ENCODE data around the gene ELOVL5. TPM values are rescaled to one million over a fixed set of nuclear protein-coding genes. Genes with fewer than 3 reads are reported as not detected.

Gene ELOVL5
- total and polyA plus RNA-seq, 2 donors from 2014 or later, result 20.5 to 42.0 TPM

DNA sequence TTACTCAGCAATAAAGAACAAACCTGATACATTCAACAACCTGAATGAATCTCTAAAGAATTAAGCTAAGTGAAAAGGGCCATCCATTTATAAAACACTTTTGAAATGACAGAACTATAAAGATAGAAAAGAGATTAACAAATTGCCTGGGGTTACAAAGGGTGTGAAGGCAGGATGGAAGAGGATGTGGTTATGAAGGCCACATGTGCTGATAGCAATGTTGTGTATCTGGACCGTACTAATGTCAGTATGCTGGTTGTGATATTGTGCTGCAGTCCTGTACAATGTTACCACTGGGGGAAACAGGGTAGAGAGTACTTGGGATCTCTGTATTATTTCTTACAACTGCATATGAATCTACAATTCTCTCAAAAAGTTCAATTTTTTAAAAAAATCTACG is 36.4 kb downstream of the ELOVL5 start:
- no peak for DNase-seq
- TF ChIP-seq CTCF (IDR thresholded peaks at IDR 0.05; ENCODE audit: borderline replicate concordance, extremely low read depth, insufficient read depth), result no peak
- peaks cover 0 to 2% (median under 1%) of the 10 kb centered on the region in 3 donors for H3K4me1 ChIP-seq (ENCODE audit: control insufficient read depth in 2 of 3, insufficient read depth in 2 of 3, low read depth in 1 of 3, low read length in 3 of 3)
- no peak for FAIRE-seq
- no peaks in the 10 kb centered on the region for H3K27me3 ChIP-seq (ENCODE audit: control insufficient read depth, insufficient read depth, low read length)
- H3K27ac ChIP-seq (ENCODE audit: low read depth in 2 of 2, low read length in 2 of 2), result no peak overlapping the region
- intact Hi-C loops (cut with DNase I), result no loop called here
- H3K4me3 ChIP-seq (ENCODE audit: low read length in 3 of 3), result no peak overlapping the region
- H3K9ac ChIP-seq (ENCODE audit: low read length in 3 of 3), result no peak overlapping the region
- no peaks in the 10 kb centered on the region for H3K9me3 ChIP-seq (ENCODE audit: control insufficient read depth in 2 of 3, insufficient read depth in 1 of 3, low read length in 3 of 3)
- no peaks in the 10 kb centered on the region for H3K36me3 ChIP-seq (ENCODE audit: control insufficient read depth in 2 of 3, insufficient read depth in 3 of 3, low read length in 3 of 3)

DNA sequence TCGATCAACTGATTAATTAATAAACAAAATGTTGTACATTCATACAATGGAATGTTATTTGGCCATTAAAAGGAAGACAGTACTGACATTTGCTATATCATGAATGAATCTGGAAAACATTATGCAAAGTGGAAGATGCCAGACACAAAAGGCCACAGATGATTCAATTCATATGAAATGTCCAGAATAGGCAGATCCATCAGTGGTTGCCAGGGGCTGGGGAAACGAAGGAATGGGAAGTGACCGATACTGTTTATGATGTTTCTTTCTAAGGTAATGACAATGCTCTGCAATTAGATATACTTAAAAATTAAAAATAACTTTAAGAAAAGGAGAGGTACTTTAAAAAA is 37.2 kb downstream of the ELOVL5 start:
- H3K4me3 ChIP-seq (ENCODE audit: low read length in 3 of 3), result no peak overlapping the region
- no peak overlapping the region for H3K27ac ChIP-seq (ENCODE audit: low read depth in 2 of 2, low read length in 2 of 2)
- no peak overlapping the region for H3K9ac ChIP-seq (ENCODE audit: low read length in 3 of 3)
- FAIRE-seq, result no peak
- H3K27me3 ChIP-seq (ENCODE audit: control insufficient read depth, insufficient read depth, low read length), result no peaks in the 10 kb centered on the region
- no peaks in the 10 kb centered on the region for H3K36me3 ChIP-seq (ENCODE audit: control insufficient read depth in 2 of 3, insufficient read depth in 3 of 3, low read length in 3 of 3)
- H3K4me1 ChIP-seq (ENCODE audit: control insufficient read depth in 2 of 3, insufficient read depth in 2 of 3, low read depth in 1 of 3, low read length in 3 of 3), result peaks cover 0 to 7% (median 7%) of the 10 kb centered on the region in 3 donors
- no peaks in the 10 kb centered on the region for H3K9me3 ChIP-seq (ENCODE audit: control insufficient read depth in 2 of 3, insufficient read depth in 1 of 3, low read length in 3 of 3)
- intact Hi-C loops (cut with DNase I), result no loop called here
- no peak for TF ChIP-seq CTCF (IDR thresholded peaks at IDR 0.05; ENCODE audit: borderline replicate concordance, extremely low read depth, insufficient read depth)
- DNase-seq, result no peak

GRCh38 chr6:53310771-53311585 is 37.8 kb downstream of the ELOVL5 start:
- FAIRE-seq (no peak), DNase-seq (no peak)
- intact Hi-C loops (cut with DNase I), result no loop called here
- no peak for TF ChIP-seq CTCF (IDR thresholded peaks at IDR 0.05; ENCODE audit: borderline replicate concordance, extremely low read depth, insufficient read depth)
- H3K9ac ChIP-seq (ENCODE audit: low read length in 3 of 3), result no peak overlapping the region
- no peak overlapping the region for H3K27ac ChIP-seq (ENCODE audit: low read depth in 2 of 2, low read length in 2 of 2)
- H3K36me3 ChIP-seq (ENCODE audit: control insufficient read depth in 2 of 3, insufficient read depth in 3 of 3, low read length in 3 of 3), result no peaks in the 10 kb centered on the region
- no peaks in the 10 kb centered on the region for H3K27me3 ChIP-seq (ENCODE audit: control insufficient read depth, insufficient read depth, low read length)
- H3K4me1 ChIP-seq (ENCODE audit: control insufficient read depth in 2 of 3, insufficient read depth in 2 of 3, low read depth in 1 of 3, low read length in 3 of 3), result peaks cover 0 to 7% (median 7%) of the 10 kb centered on the region in 3 donors
- H3K9me3 ChIP-seq (ENCODE audit: control insufficient read depth in 2 of 3, insufficient read depth in 1 of 3, low read length in 3 of 3), result no peaks in the 10 kb centered on the region
- no peak overlapping the region for H3K4me3 ChIP-seq (ENCODE audit: low read length in 3 of 3)
